ENCODE measurements around the gene SLC15A1.

SLC15A1 gene

DNA sequence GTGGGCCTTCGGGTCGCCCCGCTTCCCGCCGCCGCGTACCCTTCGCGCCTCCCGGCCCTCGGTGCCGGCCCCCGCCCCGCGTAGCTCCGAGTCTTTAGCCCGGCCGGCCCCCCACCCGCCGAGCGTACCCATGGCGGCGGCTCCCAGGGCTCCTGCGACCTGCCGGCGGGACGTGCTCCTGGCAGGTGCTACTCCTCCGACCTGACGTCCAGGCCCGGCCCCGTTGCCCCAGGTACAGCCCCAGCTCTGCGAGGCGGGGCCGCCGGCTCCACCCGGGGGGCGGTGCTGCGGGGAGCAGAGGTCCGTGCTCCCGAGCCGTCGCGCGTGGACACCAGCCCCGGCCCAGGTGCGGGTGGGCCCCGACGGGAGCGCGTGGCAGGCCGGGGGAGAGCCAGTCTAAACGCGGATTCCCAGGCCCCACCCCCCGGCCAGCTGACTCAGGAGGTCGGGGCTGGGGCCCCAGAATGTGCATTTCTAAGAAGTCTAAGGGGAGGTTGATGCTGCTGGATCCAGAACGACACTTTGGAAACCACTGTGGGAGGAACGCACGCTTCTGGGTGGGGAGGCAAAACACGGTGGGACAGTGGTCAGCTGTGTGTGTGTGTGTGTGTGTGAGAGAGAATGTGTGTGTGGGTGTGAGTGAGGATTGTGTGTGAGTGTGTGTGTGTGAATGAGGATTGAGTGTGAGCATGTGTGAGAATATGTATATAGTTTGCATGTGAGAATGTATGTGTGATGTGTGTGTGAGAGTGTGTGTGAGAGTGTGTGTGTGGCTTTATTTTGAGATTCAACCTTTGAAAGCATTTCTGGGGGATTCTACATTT, at the start of gene SLC15A1:
Gene SLC15A1, minus strand, starts transcription at position 206 of the 824 bp plus-strand sequence. Its CDS starts 74 bp downstream, at position 132.
- no peaks in the 10 kb centered on the region for H3K9me2 ChIP-seq (replicated peaks; ENCODE audit: insufficient read depth, low read length)
- H3K9ac ChIP-seq (ENCODE audit: low read length): no peak within 1 kb of the TSS
- H3F3A ChIP-seq (ENCODE audit: insufficient read depth): no peaks in the 10 kb centered on the region
- H3K4me3 ChIP-seq (ENCODE audit: insufficient read depth, low read length, poor library complexity, severe bottlenecking): no peak within 1 kb of the TSS
- no peak within 1 kb of the TSS for H3K27ac ChIP-seq (ENCODE audit: low read depth, low read length)
- TF ChIP-seq CTCF (IDR thresholded peaks at IDR 0.05; ENCODE audit: insufficient read depth, low read length, poor library complexity, severe bottlenecking): no peak
- no peak for TF ChIP-seq EZH2phosphoT487 (conservative IDR thresholded peaks at IDR 0.05; ENCODE audit: low read length)
- no peaks in the 10 kb centered on the region for H3K79me2 ChIP-seq (ENCODE audit: insufficient read depth, low read length)
- no peak within 1 kb of the TSS for H2AFZ ChIP-seq (ENCODE audit: low read depth, low read length, severe bottlenecking)
- H4K20me1 ChIP-seq (ENCODE audit: low read depth, low read length): no peaks in the 10 kb centered on the region
- no peaks in the 10 kb centered on the region for H3K36me3 ChIP-seq (ENCODE audit: low read length)
- no peak within 1 kb of the TSS for H3K4me2 ChIP-seq (ENCODE audit: low read depth, low read length, poor library complexity, severe bottlenecking)
- no peaks in the 10 kb centered on the region for H3K9me3 ChIP-seq (ENCODE audit: insufficient read depth, low read length)
- no peaks in the 10 kb centered on the region for H3K27me3 ChIP-seq (ENCODE audit: low read length)

- H3K36me3 ChIP-seq (ENCODE audit: low read length): no peaks in the 10 kb centered on the region
- TF ChIP-seq EZH2phosphoT487 (conservative IDR thresholded peaks at IDR 0.05; ENCODE audit: low read length) (no peak), CTCF (IDR thresholded peaks at IDR 0.05; ENCODE audit: insufficient read depth, low read length, poor library complexity, severe bottlenecking) (no peak)
- H2AFZ ChIP-seq (ENCODE audit: low read depth, low read length, severe bottlenecking): no peak overlapping the region
- no peak overlapping the region for H3K4me3 ChIP-seq (ENCODE audit: insufficient read depth, low read length, poor library complexity, severe bottlenecking)
- H3K9me2 ChIP-seq (replicated peaks; ENCODE audit: insufficient read depth, low read length): no peaks in the 10 kb centered on the region
- no peak overlapping the region for H3K4me2 ChIP-seq (ENCODE audit: low read depth, low read length, poor library complexity, severe bottlenecking)
- H3K79me2 ChIP-seq (ENCODE audit: insufficient read depth, low read length): no peaks in the 10 kb centered on the region
- no peaks in the 10 kb centered on the region for H3K9me3 ChIP-seq (ENCODE audit: insufficient read depth, low read length)
- H3K27me3 ChIP-seq (ENCODE audit: low read length): no peaks in the 10 kb centered on the region
- H3K27ac ChIP-seq (ENCODE audit: low read depth, low read length): no peak overlapping the region
- no peak overlapping the region for H3K9ac ChIP-seq (ENCODE audit: low read length)
- H4K20me1 ChIP-seq (ENCODE audit: low read depth, low read length): no peaks in the 10 kb centered on the region
- no peaks in the 10 kb centered on the region for H3F3A ChIP-seq (ENCODE audit: insufficient read depth)
Measured at GRCh38 chr13:98801626-98802418, 49.4 kb upstream of the SLC15A1 start.

DNA sequence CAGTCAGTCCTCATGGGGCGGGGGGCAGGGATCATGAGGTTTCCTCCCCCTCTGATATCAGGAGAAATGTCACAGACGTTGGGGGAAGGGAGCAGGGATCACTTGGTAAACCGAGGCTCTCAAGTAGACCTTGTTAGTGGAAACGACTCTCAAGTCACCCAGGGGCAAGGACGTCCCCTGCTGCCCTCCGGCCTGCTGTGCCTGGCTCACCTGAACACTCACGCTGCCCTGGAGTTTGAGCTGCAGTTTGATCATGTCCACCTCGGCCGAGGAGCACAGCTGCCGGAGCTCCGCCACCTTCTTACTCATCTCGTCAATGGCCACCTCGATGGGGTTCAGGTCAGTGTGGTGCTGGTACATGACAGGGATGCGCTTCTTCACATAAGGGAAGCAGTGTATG, 47.6 kb upstream of the SLC15A1 start:
- no peak overlapping the region for H3K27ac ChIP-seq (ENCODE audit: low read depth, low read length)
- no peak overlapping the region for H2AFZ ChIP-seq (ENCODE audit: low read depth, low read length, severe bottlenecking)
- no peaks in the 10 kb centered on the region for H3K36me3 ChIP-seq (ENCODE audit: low read length)

More for the DNA sequence above, 47.6 kb upstream of the SLC15A1 start:
- Histone ChIP-seq H3K9me2 (replicated peaks; ENCODE audit: insufficient read depth, low read length) (no peaks in the 10 kb centered on the region), H3K4me2 (ENCODE audit: low read depth, low read length, poor library complexity, severe bottlenecking) (no peak overlapping the region), H3K79me2 (ENCODE audit: insufficient read depth, low read length) (no peaks in the 10 kb centered on the region), H3F3A (ENCODE audit: insufficient read depth) (no peaks in the 10 kb centered on the region), H3K27me3 (ENCODE audit: low read length) (no peaks in the 10 kb centered on the region), H3K9ac (ENCODE audit: low read length) (no peak overlapping the region), H3K4me3 (ENCODE audit: insufficient read depth, low read length, poor library complexity, severe bottlenecking) (no peak overlapping the region), H4K20me1 (ENCODE audit: low read depth, low read length) (no peaks in the 10 kb centered on the region), H3K9me3 (ENCODE audit: insufficient read depth, low read length) (no peaks in the 10 kb centered on the region)
- TF ChIP-seq EZH2phosphoT487 (conservative IDR thresholded peaks at IDR 0.05; ENCODE audit: low read length) (no peak), CTCF (IDR thresholded peaks at IDR 0.05; ENCODE audit: insufficient read depth, low read length, poor library complexity, severe bottlenecking) (no peak)
